Endothelial cell (in vitro differentiated cells): ENCODE results near the gene E2F1. TPM values are rescaled to one million over a fixed set of nuclear protein-coding genes. Genes with fewer than 3 reads are reported as not detected.

Source experiments
- DNase-seq: peaks from one replicate; pipeline ENCODE4 v3.0.0; 2021; ENCODE audit warnings: low spot score
- H3K27ac Mint-ChIP-seq: one replicate; pipeline ENCODE4 v1.8.0; 2021; ENCODE audit warnings: mixed read lengths, inconsistent platforms; ENCODE audit not compliant: unreplicated experiment
- H3K27me3 Mint-ChIP-seq: one replicate; pipeline ENCODE4 v1.8.0; 2021; ENCODE audit warnings: mild to moderate bottlenecking, moderate library complexity, mixed read lengths, inconsistent platforms; ENCODE audit not compliant: unreplicated experiment
- H3K36me3 Mint-ChIP-seq: one replicate; pipeline ENCODE4 v1.8.0; 2021; ENCODE audit warnings: mild to moderate bottlenecking, low read depth, mixed read lengths, inconsistent platforms; ENCODE audit not compliant: unreplicated experiment
- H3K4me1 Mint-ChIP-seq: one replicate; pipeline ENCODE4 v1.8.0; 2021; ENCODE audit warnings: mild to moderate bottlenecking, mixed read lengths, inconsistent platforms; ENCODE audit not compliant: unreplicated experiment
- H3K4me3 Mint-ChIP-seq: one replicate; pipeline ENCODE4 v1.8.0; 2021; ENCODE audit warnings: mild to moderate bottlenecking, mixed read lengths, inconsistent platforms; ENCODE audit not compliant: unreplicated experiment
- H3K9me3 Mint-ChIP-seq: one replicate; pipeline ENCODE4 v1.8.0; 2021; ENCODE audit warnings: mixed read lengths, inconsistent platforms; ENCODE audit not compliant: unreplicated experiment
- CTCF ChIP-seq: fragments of 200-600 bp; sonication (generic); IDR thresholded peaks from one replicate; pipeline ENCODE4 v1.5.0; 2021; ENCODE audit warnings: antibody characterized with exemption; ENCODE audit not compliant: unreplicated experiment
- total RNA-seq: library from RNA; stranded (reverse); fragmentation: NEBNext Ultra II Directional; extraction: Animal tissue kit (Norgen Biotek cat#: 25700); gene quantifications from one replicate; pipeline ENCODE4 v1.2.1, GENCODE V29; 2021; ENCODE audit not compliant: unreplicated experiment

Gene E2F1
- total RNA-seq, 1 donor from 2014 or later: 6.7 TPM

- H3K4me3 Mint-ChIP-seq: no peak overlapping the region
- peak; percentile 72 for TF ChIP-seq CTCF
- H3K27ac Mint-ChIP-seq: no peak overlapping the region
- DNase-seq: peak; percentile 76
- no peaks in the 10 kb centered on the region for H3K9me3 Mint-ChIP-seq
- H3K27me3 Mint-ChIP-seq: peaks cover 4% of the 10 kb centered on the region
- no peaks in the 10 kb centered on the region for H3K4me1 Mint-ChIP-seq
- no peaks in the 10 kb centered on the region for H3K36me3 Mint-ChIP-seq
Observed at GRCh38 chr20:33653218-33653899, 32.8 kb downstream of the E2F1 start.

- no peak overlapping the region for H3K27ac Mint-ChIP-seq
- H3K4me1 Mint-ChIP-seq: no peaks in the 10 kb centered on the region
- no peak for TF ChIP-seq CTCF
Observed at GRCh38 chr20:33651562-33652048, 34.6 kb downstream of the E2F1 start.

GRCh38 chr20:33650753-33651561, 35.2 kb downstream of the E2F1 start:
- TF ChIP-seq CTCF: no peak
- Mint-ChIP-seq H3K4me3 (no peak overlapping the region), H3K36me3 (no peaks in the 10 kb centered on the region), H3K27ac (no peak overlapping the region), H3K27me3 (peaks cover 4% of the 10 kb centered on the region), H3K4me1 (no peaks in the 10 kb centered on the region), H3K9me3 (no peaks in the 10 kb centered on the region)
- DNase-seq: no peak

More at GRCh38 chr20:33651562-33652048, 34.6 kb downstream of the E2F1 start:
- no peak for DNase-seq
- Mint-ChIP-seq H3K4me3 (no peak overlapping the region), H3K36me3 (no peaks in the 10 kb centered on the region), H3K27me3 (peaks cover 4% of the 10 kb centered on the region), H3K9me3 (no peaks in the 10 kb centered on the region)

GRCh38 chr20:33650111-33650752, 36.0 kb downstream of the E2F1 start:
- Mint-ChIP-seq H3K36me3 (peaks cover 6% of the 10 kb centered on the region), H3K27ac (no peak overlapping the region), H3K4me3 (no peak overlapping the region), H3K9me3 (no peaks in the 10 kb centered on the region), H3K4me1 (no peaks in the 10 kb centered on the region), H3K27me3 (peaks cover 8% of the 10 kb centered on the region)
- TF ChIP-seq CTCF: no peak
- no peak for DNase-seq
